Naive B cell (primary cell): Measurements from ENCODE around the gene POU3F1. TPM values are rescaled to one million over a fixed set of nuclear protein-coding genes. Genes with fewer than 3 reads are reported as not detected.

Experiments used
- ATAC-seq, 2 donors: fragments of 150-1000 bp; cut with Tn5 transposase; 2 replicates each; pipeline ENCODE4 v1.10.0; 2021; ENCODE audit warnings: low read depth in 2 of 2, mild to moderate bottlenecking in 2 of 2, moderate library complexity in 2 of 2
- DNase-seq: peaks from one replicate; pipeline ENCODE4 v3.0.0; 2022
- H3K27ac Mint-ChIP-seq, 6 donors: one replicate each; pipeline ENCODE4 v1.8.0; 2020 to 2022; ENCODE audit warnings: mild to moderate bottlenecking in 6 of 6, mixed read lengths in 6 of 6, moderate library complexity in 5 of 6, inconsistent platforms in 2 of 6
- H3K27me3 Mint-ChIP-seq, 3 donors: one replicate each; pipeline ENCODE4 v1.8.0; 2021 to 2022; ENCODE audit warnings: mixed read lengths in 3 of 3, mild to moderate bottlenecking in 1 of 3
- H3K36me3 Mint-ChIP-seq, 2 donors: one replicate each; pipeline ENCODE4 v1.8.0; 2020 to 2022; ENCODE audit warnings: mixed read lengths in 2 of 2, inconsistent platforms in 1 of 2, mild to moderate bottlenecking in 1 of 2
- H3K4me1 Mint-ChIP-seq, 3 donors: one replicate each; pipeline ENCODE4 v1.8.0; 2020 to 2022; ENCODE audit warnings: mixed read lengths in 3 of 3, inconsistent platforms in 1 of 3, mild to moderate bottlenecking in 1 of 3, moderate library complexity in 1 of 3
- H3K4me3 Mint-ChIP-seq, 8 donors: one replicate each; pipeline ENCODE4 v1.8.0; 2020 to 2022; ENCODE audit warnings: mild to moderate bottlenecking in 8 of 8, mixed read lengths in 8 of 8, moderate library complexity in 8 of 8, inconsistent platforms in 2 of 8
- H3K9me3 Mint-ChIP-seq, 7 donors: one replicate each; pipeline ENCODE4 v1.8.0; 2020 to 2022; ENCODE audit warnings: mixed read lengths in 7 of 7, mild to moderate bottlenecking in 5 of 7, inconsistent platforms in 2 of 7, moderate library complexity in 1 of 7
- polyA plus RNA-seq, 6 donors: library from polyadenylated mRNA; unstranded; fragments of 300-500 nt; fragmentation: Illumina TruSeq; gene quantifications; one replicate each; pipeline ENCODE4 v1.2.3, GENCODE V29; 2021; ENCODE audit warnings: low read depth in 6 of 6

The POU3F1 gene
- polyA plus RNA-seq, 6 donors from 2014 or later = 0.18 to 1.1 (median 0.34) TPM

GRCh38 chr1:38051079-38051543 lies 4.5 kb upstream of the POU3F1 start:
- Mint-ChIP-seq H3K4me1 (peaks cover 17 to 26% (median 23%) of the 10 kb centered on the region in 3 donors), H3K27me3 (peaks cover 14 to 24% (median 20%) of the 10 kb centered on the region in 3 donors), H3K9me3 (no peaks in the 10 kb centered on the region), H3K36me3 (no peaks in the 10 kb centered on the region), H3K27ac (no peak overlapping the region), H3K4me3 (no peak overlapping the region)
- DNase-seq (no peak), ATAC-seq (no peak)

- ATAC-seq (no peak), DNase-seq (no peak)
- no peaks in the 10 kb centered on the region for H3K36me3 Mint-ChIP-seq
- H3K9me3 Mint-ChIP-seq = no peaks in the 10 kb centered on the region
- peaks cover 17 to 26% (median 23%) of the 10 kb centered on the region in 3 donors for H3K4me1 Mint-ChIP-seq
- H3K4me3 Mint-ChIP-seq = peak overlapping the region in 2 of 8 donors; percentile 70 to 77
- no peak overlapping the region for H3K27ac Mint-ChIP-seq
- H3K27me3 Mint-ChIP-seq = peaks cover 14 to 18% (median 16%) of the 10 kb centered on the region in 3 donors
These were observed 3.9 kb upstream of the POU3F1 start for GRCh38 chr1:38050397-38051078.

DNA sequence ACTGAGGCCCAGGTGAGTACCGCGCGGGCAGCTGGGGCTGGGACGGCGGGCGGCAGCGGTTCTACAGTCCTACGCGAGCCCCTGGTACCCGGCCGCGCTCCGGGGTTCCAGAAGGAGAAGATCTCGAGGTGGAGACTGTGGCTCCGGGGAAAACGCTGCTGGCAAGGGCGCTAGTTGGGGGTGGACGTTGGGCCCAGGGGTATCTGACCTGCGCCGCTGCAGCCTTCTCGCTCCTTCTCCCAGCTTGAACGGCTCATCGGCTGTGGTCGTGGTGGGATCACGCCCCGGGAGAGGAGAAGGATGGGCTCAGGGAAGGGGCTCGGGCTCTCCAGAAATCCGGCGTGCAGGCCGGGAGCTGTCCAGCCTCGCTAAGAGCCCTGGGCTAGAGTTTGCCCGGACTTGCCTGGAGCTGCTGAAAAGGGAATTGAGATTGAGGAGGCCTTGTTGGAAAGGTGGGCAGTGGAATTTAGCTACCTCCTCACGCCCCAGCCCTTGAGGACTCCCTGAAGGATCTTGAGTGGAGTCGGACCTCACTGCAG lies 1.1 kb upstream of the POU3F1 start:
- Mint-ChIP-seq H3K36me3 (no peaks in the 10 kb centered on the region), H3K27me3 (peaks cover 18 to 35% (median 20%) of the 10 kb centered on the region in 3 donors), H3K4me1 (peaks cover 17 to 34% (median 17%) of the 10 kb centered on the region in 3 donors), H3K9me3 (no peaks in the 10 kb centered on the region), H3K4me3 (peak overlapping the region; percentile 74 to 88 (median 84)), H3K27ac (peak overlapping the region in 4 of 6 donors; percentile 37 to 92 (median 46))
- ATAC-seq = peak in 1 of 2 donors; percentile 1
- no peak for DNase-seq

- peak; percentile 73 for DNase-seq
- H3K27ac Mint-ChIP-seq = peak overlapping the region in 1 of 6 donors; percentile 92
- peak; percentile 79 to 81 for ATAC-seq
- peaks cover 23 to 41% (median 27%) of the 10 kb centered on the region in 3 donors for H3K27me3 Mint-ChIP-seq
- no peaks in the 10 kb centered on the region for H3K36me3 Mint-ChIP-seq
- H3K9me3 Mint-ChIP-seq = no peaks in the 10 kb centered on the region
- H3K4me3 Mint-ChIP-seq = peak overlapping the region; percentile 74 to 88 (median 84)
- peaks cover 10 to 28% (median 13%) of the 10 kb centered on the region in 3 donors for H3K4me1 Mint-ChIP-seq
These were observed 450 bp upstream of the POU3F1 start for GRCh38 chr1:38046884-38047602.

- DNase-seq = peak; percentile 21
- peak overlapping the region in 1 of 6 donors; percentile 6 for H3K27ac Mint-ChIP-seq
- peak overlapping the region in 7 of 8 donors; percentile 44 to 77 (median 65) for H3K4me3 Mint-ChIP-seq
- peaks cover 10 to 28% (median 12%) of the 10 kb centered on the region in 3 donors for H3K4me1 Mint-ChIP-seq
- no peaks in the 10 kb centered on the region for H3K9me3 Mint-ChIP-seq
- H3K27me3 Mint-ChIP-seq = peaks cover 34 to 55% (median 40%) of the 10 kb centered on the region in 3 donors
- no peak for ATAC-seq
- no peaks in the 10 kb centered on the region for H3K36me3 Mint-ChIP-seq
These were observed 926 bp downstream of the POU3F1 start for GRCh38 chr1:38045401-38046332.

GRCh38 chr1:38044221-38045215 lies 2.1 kb downstream of the POU3F1 start:
- Mint-ChIP-seq H3K4me1 (peaks cover 10 to 28% (median 12%) of the 10 kb centered on the region in 3 donors), H3K4me3 (peak overlapping the region; percentile 69 to 95 (median 85)), H3K27ac (peak overlapping the region in 4 of 6 donors; percentile 68 to 89 (median 84)), H3K9me3 (no peaks in the 10 kb centered on the region), H3K36me3 (peaks cover 0 to 5% of the 10 kb centered on the region in 2 donors), H3K27me3 (peaks cover 45 to 66% (median 52%) of the 10 kb centered on the region in 3 donors)
- DNase-seq (peak; percentile 11), ATAC-seq (no peak)

DNA sequence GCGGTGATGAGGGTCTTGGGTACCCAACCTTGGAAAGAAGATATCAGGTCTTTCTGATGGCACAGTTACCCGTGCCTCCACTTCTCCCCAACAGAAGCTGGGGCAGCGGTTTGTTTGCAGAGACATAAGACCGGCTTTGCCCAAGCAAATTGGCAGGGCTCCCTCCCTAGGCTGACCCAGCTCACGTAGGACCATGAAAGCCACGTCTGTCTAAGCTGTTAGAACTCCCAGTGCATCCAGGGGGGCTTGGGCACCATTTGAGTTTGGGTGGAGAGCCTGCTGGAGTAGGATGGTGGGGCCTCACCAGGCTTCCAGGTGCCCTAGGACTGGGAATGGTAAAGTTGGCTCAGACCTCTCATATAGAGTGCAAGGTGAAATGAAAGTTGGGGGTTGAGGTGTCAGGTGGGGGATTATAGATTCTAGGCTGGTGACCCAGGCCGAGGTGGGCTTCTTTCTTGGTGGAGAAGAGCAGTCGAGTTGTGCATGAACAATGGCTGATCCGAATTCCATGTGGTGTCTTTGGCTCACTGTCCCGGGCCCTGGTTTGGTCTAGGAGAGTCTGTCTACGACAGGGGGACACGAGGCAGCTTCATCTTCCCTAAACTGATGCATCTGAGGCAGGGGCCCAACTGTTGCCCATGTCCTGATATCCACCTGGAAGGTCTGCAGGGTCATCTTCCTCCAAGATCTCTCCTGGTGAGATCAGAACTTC lies 3.4 kb downstream of the POU3F1 start:
- Mint-ChIP-seq H3K36me3 (peaks cover 0 to 5% of the 10 kb centered on the region in 2 donors), H3K27ac (peak overlapping the region in 1 of 6 donors; percentile 48), H3K9me3 (no peaks in the 10 kb centered on the region), H3K27me3 (peaks cover 55 to 77% (median 63%) of the 10 kb centered on the region in 3 donors), H3K4me1 (peaks cover 10 to 28% (median 12%) of the 10 kb centered on the region in 3 donors), H3K4me3 (peak overlapping the region in 5 of 8 donors; percentile 30 to 75 (median 54))
- ATAC-seq = no peak
- no peak for DNase-seq

GRCh38 chr1:38041936-38042834 lies 4.4 kb downstream of the POU3F1 start:
- peaks cover 0 to 5% of the 10 kb centered on the region in 2 donors for H3K36me3 Mint-ChIP-seq
- H3K9me3 Mint-ChIP-seq = no peaks in the 10 kb centered on the region
- ATAC-seq (no peak), DNase-seq (no peak)
- peaks cover 10 to 21% (median 12%) of the 10 kb centered on the region in 3 donors for H3K4me1 Mint-ChIP-seq
- H3K27ac Mint-ChIP-seq = no peak overlapping the region
- peaks cover 59 to 74% (median 63%) of the 10 kb centered on the region in 3 donors for H3K27me3 Mint-ChIP-seq
- H3K4me3 Mint-ChIP-seq = peak overlapping the region in 3 of 8 donors; percentile 35 to 83 (median 64)

DNA sequence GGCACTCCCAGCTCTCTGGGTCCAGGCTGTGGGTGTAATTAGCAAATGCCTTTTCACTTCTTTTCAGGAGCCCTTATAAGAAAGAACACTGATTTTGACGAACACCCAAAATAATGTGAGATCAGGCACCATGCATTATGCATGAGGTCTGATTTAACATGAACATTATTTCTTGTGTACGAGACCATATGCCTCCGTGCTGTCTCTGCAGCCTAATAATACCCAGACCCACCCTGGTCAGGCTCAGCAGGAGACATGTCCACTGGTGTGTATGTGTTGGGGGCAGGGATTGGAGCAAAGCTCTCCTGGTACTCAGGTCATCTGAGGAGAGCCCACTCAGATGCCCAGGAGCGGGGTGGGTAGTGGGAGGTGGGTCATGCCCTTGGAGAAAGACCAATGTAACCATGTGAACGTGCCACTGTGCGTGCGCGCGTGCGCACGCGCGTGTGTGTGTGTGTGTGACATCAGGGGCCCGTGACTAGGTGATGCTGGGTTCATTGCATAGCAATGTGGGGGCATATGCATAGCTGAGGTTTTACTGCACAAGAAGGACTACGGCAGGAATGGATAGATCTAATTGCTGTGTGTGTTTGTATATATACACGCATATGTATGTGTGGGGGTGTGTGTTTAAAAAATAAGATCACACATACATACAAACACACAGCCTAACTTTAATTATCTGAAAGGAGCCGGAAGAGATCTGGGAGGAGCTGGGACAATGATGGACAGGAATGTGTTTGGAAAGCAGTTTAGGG lies 7.1 kb downstream of the POU3F1 start:
- no peak overlapping the region for H3K4me3 Mint-ChIP-seq
- no peaks in the 10 kb centered on the region for H3K9me3 Mint-ChIP-seq
- peaks cover 0 to 5% of the 10 kb centered on the region in 2 donors for H3K36me3 Mint-ChIP-seq
- ATAC-seq = no peak
- peaks cover 72 to 85% (median 75%) of the 10 kb centered on the region in 3 donors for H3K27me3 Mint-ChIP-seq
- H3K27ac Mint-ChIP-seq = peak overlapping the region in 1 of 6 donors; percentile 35
- no peak for DNase-seq
- H3K4me1 Mint-ChIP-seq = peaks cover 10 to 16% (median 10%) of the 10 kb centered on the region in 3 donors

DNA sequence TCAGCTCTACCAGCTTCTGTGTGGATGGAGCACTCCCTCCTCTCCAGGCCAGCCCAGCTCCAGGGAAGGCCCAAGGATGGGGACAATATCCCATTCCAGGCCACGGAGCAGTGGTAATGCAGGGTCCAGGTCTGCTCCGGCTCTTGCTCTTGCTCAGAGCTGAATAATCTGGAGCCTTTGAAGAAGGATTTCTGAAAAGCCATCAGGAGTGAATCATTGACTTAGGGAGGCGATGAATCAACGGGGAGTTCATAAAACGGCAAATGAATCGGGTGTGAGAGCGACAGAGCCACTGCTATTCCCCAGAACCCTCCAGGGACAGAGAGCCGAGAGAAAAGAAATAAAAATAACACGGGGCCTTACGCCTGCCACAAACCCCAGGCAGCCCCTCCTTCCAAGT lies 7.7 kb downstream of the POU3F1 start:
- no peaks in the 10 kb centered on the region for H3K9me3 Mint-ChIP-seq
- H3K27ac Mint-ChIP-seq = peak overlapping the region in 1 of 6 donors; percentile 52
- H3K27me3 Mint-ChIP-seq = peaks cover 68 to 84% (median 75%) of the 10 kb centered on the region in 3 donors
- no peak for DNase-seq
- ATAC-seq = no peak
- H3K36me3 Mint-ChIP-seq = peaks cover 0 to 5% of the 10 kb centered on the region in 2 donors
- no peak overlapping the region for H3K4me3 Mint-ChIP-seq
- peaks cover 6 to 9% (median 7%) of the 10 kb centered on the region in 3 donors for H3K4me1 Mint-ChIP-seq
